GM21526 (cell line): ENCODE measurements around the gene STAT3.
"Not testable (repeated sequence)": the region's sequence is repeated elsewhere in the genome, so short reads cannot be mapped to it uniquely, and the experiment has no call there.

Experiments used
- ATAC-seq: cut with Tn5 transposase; IDR thresholded peaks from one replicate; pipeline ENCODE4 v1.9.1; 2021; ENCODE audit warnings: moderate library complexity; ENCODE audit not compliant: unreplicated experiment, low FRiP score

STAT3 gene

GRCh38 chr17:42304187-42305030 lies 83.8 kb downstream of the STAT3 start:
- no peak for ATAC-seq

GRCh38 chr17:42303694-42304093 lies 84.5 kb downstream of the STAT3 start:
- ATAC-seq, result no peak

- ATAC-seq, result no peak
Measured at GRCh38 chr17:42301022-42301421, 87.2 kb downstream of the STAT3 start.

DNA sequence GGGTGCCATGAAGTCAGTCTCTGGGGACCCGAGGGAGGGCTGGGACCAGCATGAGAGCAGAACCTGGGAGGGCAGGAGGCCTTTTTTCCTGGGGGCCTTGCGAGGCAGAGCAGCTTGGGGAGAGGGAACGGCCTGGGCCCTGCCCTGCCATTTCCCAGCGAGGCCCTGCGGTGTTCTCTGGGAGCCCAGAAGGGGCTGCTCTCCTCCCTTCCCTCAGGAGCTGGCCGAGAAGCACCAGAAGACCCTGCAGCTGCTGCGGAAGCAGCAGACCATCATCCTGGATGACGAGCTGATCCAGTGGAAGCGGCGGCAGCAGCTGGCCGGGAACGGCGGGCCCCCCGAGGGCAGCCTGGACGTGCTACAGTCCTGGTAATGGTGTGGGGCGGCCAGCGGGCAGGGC lies 88.3 kb downstream of the STAT3 start:
- not testable (repeated sequence) for ATAC-seq

DNA sequence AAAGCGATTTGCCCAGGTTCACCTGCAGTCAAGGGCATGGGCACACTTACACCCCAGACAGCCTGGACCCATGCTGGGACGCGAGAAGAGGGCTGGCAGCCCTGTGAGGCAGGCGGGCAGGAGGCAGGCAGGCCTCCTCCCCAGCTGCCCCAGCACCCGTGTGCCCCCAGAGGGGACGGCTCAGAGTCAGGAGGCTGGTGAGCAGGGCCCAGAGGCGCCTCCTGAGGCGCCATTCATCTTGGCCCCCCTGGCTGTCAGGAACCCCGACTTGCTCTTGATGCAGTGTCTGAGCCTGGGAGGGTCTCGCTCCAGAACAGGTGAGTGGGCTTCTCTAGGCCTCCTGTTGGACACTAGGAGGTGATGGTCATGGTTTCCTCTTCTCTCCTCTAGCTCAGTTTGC lies 88.9 kb downstream of the STAT3 start:
- not testable (repeated sequence) for ATAC-seq

GRCh38 chr17:42297775-42298174 lies 90.5 kb downstream of the STAT3 start:
- ATAC-seq, result not testable (repeated sequence)

- ATAC-seq, result no peak
Measured at GRCh38 chr17:42296012-42296411, 92.2 kb downstream of the STAT3 start.

DNA sequence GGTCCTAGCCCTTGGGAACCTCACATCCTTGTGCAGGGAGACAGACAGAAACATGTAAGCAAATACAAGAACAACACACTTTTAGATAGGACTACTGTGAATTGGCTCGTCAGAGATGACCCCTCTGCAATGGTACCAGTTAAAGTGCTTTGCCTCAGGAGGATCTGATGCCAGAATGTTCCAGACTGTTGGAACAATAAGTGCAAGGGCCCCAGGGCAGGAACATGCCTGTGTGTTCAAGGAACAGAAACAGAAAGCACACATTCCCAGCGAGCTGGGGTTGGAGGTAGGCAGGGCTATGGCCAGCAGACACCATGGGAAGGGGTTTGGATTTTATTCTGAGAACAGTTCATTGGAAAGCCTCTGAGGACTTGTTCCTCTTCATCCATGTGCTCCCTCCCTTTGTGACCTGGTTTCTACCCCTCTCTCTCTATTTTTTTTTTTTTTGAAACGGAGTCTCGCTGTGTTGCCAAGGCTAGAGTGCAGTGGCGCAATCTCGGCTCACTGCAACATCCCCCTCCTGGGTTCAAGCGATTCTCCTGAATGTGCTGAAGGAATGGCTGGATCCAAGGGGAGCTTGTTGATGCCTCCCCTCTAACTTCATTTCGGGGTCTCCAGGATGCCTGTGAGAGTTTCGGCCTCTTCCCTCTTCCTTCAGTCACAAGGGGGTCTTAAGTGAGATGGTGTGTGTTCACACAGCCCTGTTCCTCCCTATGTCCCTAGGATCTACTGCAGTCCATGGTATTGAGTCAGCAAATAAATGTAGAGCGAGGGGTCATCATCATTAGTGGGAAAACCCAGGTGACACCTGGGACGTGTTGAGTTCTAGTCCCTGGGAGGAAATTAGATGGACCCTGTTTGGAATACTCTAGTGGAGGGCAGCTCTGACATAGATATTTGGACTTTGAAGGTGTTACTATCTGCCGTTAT lies 93.5 kb downstream of the STAT3 start:
- no peak for ATAC-seq

DNA sequence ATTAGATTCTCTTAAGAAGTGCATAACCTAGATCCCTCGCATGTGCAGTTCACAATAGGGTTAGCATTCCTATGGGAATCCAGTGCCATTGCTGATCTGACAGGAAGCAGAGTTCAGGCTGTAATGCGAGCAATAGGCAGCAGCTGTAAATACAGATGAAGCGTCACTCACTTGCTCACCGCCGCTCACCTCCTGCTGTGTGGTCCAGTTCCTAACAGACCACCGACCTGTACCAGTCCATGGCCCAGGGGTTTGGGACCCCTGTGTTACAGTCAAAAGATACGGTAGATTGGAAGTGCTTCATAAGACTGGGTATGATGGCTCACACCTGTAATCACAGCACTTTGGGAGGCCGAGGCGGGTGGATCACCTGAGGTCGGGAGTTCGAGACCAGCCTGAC lies 97.1 kb downstream of the STAT3 start:
- ATAC-seq, result no peak

GRCh38 chr17:42290577-42290976 lies 97.7 kb downstream of the STAT3 start:
- no peak for ATAC-seq

- ATAC-seq, result no peak
Measured at GRCh38 chr17:42289611-42290181, 98.5 kb downstream of the STAT3 start.

DNA sequence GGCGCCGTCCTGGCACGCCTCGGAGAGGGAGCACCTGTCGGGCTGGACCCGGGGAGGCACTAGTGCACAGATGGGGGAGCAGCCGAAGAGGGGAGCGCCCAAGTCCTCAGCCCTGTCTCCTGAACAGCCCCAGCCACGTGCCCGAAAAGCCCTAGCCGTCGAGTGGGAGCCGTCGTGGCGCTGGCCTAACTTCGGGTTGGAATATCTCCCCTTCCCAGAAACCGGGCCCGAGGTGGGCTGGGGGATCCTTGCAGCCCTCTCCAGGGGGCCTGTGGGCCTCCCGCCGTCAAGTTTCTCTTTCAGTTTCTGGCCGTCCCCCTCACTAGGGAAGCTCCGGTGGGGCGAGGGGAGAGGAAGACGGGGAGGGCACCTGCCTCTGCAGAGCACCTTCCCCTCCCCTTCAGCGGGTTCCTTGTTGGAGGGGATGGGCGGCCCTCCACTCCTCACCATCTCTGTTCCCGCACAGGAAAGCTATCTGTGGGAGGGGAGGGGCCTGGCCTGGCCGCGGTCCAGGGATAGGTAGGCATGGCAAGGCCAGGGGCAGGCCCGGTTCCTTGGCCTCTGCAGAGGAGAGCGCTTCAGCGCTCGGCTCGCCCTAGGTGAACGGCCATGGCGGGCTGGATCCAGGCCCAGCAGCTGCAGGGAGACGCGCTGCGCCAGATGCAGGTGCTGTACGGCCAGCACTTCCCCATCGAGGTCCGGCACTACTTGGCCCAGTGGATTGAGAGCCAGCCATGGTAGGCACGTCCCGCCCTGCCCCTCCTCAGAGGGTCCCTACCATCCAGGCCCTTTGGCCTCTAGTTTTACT lies 99.2 kb downstream of the STAT3 start:
- ATAC-seq, result no peak

DNA sequence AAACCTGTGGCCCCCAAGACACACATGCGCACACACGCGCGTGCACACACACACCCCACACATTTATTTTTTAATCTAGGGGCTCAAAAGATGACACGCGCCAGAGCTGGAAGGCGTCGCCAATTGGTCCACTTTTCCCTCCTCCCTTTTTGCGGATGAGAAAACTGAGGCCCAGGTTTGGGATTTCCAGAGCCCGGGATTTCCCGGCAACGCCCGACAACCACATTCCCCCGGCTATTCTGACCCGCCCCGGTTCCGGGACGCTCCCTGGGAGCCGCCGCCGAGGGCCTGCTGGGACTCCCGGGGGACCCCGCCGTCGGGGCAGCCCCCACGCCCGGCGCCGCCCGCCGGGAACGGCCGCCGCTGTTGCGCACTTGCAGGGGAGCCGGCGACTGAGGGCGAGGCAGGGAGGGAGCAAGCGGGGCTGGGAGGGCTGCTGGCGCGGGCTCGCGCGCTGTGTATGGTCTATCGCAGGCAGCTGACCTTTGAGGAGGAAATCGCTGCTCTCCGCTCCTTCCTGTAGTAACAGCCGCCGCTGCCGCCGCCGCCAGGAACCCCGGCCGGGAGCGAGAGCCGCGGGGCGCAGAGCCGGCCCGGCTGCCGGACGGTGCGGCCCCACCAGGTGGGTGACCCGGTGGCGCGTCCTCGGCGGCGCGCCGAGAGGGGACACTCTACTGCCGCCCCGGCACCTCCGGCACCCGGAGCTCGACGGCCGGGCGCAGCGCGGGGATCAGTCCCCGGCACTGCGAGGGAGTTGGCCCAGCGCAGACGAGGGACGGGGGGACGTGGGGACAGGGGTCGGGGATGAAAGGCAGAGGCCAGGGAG lies 100.1 kb downstream of the STAT3 start, which contains the start of gene STAT5A:
Gene STAT5A, plus strand, starts transcription at position 522 of the 826 bp plus-strand sequence. CDS start 914 bp downstream, outside the sequence.
- ATAC-seq, result no peak

DNA sequence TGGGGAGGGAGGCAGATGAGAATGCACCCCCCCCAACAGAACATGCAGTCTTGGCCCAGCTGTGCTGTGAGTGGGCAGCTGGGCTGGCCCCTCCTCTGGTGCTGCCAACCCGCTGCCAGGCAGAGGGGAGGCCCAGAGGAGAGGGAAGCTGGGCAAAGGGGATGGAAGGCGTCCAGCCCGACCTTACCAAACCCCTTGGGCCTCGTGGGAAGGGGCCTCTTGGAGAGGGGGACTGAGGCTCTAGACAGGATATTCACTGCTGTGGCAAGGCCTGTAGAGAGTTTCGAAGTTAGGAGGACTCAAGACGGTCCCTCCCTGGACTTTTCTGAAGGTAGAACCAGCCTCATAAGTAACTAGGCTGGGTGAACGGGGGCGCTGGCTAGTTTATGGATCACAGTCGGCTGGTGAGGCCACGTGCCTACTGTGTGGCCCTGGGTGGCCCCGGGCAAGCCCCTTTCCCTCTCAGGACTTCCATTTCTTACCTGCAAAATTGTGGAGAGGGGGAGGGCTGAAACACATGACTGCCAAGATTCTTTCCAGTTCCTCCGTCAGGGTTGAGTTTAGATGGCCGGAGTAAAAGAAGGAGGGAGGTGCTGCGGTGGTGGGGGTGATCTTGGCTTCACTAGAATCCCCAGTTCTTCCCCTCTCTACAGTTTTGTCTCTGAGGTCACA lies 100.8 kb downstream of the STAT3 start:
- no peak for ATAC-seq

DNA sequence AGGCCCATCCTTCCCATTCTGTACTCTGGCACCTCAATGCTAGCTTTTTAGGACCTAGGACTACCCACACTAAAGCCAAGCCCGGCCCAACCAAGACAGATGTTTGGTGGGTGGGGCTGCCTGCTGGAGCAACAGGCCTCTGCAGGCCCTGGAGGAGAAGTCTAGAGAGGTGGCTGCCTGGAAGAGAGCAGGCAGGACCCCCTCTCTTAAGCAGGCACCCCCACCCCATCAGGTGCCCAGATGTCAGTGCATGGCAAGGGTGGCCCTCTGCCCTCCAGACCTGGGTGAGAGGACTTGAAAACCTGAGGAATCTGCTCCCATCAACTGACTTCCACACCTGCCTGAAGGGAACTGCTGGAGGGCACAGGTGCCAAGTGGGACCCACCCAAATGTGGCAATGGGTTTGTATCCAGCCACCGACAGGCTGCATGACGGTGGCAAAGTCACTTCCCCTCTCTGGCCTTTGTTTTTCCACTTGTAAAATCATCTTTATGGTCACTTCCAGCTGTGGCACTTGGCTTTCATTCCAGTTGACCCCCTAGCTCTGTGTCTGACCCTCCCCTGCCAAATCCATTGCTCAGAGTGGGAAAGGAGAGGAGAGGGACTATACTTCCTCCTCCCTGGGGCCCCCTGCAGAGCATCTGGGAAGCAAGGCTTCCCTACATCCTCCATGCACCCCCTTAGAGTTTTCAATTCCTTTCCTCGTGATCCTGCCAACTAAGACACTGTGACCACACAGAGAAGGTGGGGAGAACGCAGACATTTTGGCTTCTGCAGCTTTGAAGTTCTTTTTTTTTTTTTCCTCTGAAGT lies 101.6 kb downstream of the STAT3 start:
- ATAC-seq, result no peak

DNA sequence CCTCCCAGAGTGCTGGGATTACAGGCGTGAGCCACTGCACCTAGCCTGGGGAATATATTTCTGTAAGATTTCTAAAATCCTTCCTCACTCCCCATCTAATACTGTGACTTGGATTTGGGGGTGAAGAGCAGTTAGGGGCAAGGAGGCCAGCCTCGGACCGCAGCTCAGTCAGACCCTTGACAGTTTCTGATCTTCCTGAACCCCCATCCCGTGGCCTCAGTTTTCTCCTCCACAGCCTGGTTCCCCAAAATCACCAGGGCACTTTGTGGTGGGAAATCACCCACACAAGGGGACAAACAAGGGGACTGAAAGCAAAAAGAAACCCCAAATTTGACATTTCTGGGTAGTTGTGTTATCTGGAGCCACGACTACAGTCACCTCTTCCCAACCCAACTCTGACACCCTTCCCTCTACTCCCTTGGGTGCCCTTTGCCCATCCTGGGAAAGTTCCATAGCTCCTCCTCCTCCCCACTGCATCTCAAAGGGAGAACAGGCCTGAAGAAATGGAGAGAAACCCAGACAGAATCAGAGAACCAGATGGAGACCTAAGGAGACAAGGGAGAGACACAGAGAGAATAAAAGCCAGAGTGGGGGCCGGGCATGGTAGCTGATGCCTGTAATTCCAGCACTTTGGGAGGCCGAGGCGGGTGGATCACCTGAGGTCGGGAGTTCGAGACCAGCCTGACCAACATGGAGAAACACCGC lies 102.7 kb downstream of the STAT3 start:
- no peak for ATAC-seq

- ATAC-seq, result no peak
Measured at GRCh38 chr17:42284566-42284965, 103.7 kb downstream of the STAT3 start.
